GM18507 (cell line): ENCODE results near the gene EFEMP2.

ENCODE experiments used
- DNase-seq: peaks from one replicate; pipeline ENCODE4 v3.0.0; 2011; ENCODE audit warnings: low read depth; ENCODE audit not compliant: insufficient read length; ENCODE audit errors: extremely low spot score
- FAIRE-seq: peaks from 2 replicates; lab custom pipeline; 2011; peaks lifted over from hg19 to GRCh38; lab: Jason Lieb, UNC

The EFEMP2 gene

GRCh38 chr11:65868907-65869306 is 3.7 kb downstream of the EFEMP2 start:
- FAIRE-seq (no peak), DNase-seq (no peak)

DNA sequence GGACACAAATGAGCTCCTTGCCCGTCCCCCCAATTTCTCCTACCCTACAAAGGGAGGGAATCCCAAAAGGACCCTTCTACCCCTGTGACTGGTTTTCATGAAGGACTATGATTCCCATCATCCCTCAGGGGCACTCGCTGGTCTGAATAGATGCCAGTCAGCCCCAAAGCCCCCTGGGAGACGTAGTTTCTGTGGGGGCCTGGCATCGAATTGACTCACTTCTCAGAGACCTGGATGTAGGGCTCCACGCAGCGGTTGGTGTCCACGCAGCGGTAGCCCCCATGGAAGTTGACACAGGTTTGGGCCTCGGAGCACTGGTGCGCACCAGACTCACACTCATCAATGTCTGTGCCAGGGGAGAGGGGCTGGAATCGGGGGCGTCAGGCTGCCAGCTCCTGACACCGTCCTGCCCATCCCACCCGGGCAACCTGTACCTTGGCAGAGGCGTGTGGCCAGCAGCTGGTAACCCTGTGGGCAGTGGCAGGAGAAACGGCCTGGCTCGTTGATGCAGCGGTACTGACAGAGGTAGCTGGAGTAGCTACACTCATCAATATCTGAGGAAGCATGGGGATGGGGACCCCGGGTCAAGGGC is 4.4 kb downstream of the EFEMP2 start:
- DNase-seq: no peak
- no peak for FAIRE-seq

DNA sequence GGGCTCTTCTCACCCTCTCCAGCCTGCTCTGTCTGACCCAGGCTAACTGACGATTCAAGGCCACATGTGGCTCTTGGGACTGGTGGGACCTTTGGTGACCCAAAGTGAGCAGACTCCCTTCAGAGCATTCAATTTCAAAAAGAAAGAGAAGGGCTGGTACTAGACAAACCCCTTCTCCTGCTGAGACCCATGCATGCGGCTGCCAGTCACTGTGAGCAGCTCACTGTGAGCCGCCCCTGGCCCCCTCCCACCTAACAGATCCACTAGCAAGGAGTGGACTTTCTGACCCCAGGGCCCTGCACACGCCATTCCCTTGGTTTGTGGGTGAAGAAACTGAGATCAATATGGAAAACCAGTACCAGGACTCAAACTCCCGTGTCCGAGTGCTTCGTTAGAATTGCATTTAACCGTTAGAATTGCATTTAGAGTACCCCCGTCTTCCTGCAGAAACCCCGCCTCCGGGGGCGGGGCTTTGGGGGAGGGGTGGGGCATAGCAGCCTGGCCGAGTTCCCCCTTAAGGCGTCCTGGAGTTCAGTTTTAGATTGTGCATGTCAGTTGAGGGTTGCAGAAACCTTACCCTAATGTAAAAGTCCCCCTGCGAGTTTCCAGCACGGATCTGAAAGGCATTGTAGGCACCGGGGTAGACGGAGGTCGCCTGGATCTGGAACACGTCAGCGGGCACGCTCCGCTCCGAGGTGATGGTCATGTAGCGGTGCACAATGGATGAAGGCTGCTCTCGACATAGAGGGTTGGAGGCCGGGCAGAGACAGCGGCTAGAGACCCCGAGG is 5.1 kb downstream of the EFEMP2 start:
- no peak for DNase-seq
- FAIRE-seq: no peak

DNA sequence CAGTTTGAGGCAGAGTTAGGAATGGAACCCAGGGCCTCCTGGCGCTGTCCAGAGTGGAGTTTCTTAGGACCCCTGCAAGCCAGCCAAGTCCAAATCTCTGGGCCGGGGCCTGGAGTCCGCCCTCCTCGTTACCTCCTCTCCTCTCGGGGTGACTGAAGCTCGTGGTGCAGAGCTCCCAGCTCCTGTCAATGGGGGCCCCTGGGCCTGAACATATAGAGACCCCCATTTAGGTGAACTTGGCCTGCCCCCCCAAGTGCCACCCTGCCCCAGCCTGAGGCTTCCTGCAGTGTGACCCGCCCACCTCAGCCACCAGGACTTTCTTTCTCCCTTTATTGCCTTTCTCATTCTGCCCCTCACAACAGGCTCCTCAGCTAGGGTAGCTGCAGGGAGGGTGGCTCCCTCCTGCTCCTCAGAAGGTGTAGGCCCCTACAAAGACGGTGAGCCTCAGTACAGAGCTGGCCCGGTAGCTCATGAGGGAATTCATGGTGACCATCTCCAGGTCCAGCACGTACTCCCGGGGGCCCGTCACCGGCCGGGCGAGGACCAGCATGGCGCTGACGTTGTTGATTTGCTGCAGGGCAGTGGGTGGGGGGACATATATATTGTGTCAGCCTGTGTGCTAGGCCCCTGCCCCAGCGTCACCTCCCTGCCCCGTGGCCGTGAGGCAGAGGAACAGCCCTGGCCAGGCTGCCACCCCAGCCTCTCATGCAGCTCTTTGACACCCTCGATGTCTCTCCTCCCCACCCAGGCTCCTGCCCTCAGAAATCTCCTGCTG is 5.9 kb downstream of the EFEMP2 start:
- FAIRE-seq (no peak), DNase-seq (no peak)

DNA sequence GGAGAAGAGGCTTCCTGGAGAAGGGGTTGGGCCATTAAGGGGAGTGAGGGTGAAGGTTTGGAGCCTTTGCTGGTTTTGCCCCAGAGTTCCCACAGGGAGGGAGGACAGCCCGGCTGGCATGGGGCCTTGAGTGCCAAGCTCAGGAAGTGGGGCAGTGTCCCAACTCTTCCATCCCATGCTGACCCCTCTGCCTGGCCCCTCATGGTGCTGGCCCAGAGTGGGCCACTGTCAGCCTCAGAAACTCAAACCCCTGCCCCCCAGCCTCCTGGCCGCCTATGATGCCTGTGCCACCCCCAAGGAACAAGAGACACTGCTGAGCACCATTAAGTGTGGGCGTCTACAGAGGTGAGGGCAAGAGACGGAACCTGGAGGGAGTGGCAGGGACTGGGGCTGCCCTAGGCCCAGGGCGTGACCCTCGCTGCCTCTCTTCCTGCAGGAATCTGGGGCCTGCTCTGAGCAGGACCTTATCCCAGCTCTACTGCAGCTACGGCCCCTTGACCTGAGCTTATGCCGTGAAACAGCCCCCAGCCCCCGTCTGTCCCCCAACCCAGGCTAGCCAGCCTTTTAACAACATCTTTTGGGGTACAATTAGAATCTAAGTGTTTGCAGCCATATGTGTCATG is 6.9 kb downstream of the EFEMP2 start:
- FAIRE-seq (no peak), DNase-seq (no peak)

- DNase-seq: no peak
Observed at GRCh38 chr11:65864706-65865471, 7.7 kb downstream of the EFEMP2 start.

GRCh38 chr11:65863889-65864705 is 8.5 kb downstream of the EFEMP2 start:
- no peak for FAIRE-seq
- DNase-seq: no peak

More at GRCh38 chr11:65864706-65865471, 7.7 kb downstream of the EFEMP2 start:
- no peak for FAIRE-seq

GRCh38 chr11:65862941-65863888 is 9.4 kb downstream of the EFEMP2 start:
- FAIRE-seq: no peak
- DNase-seq: no peak

- FAIRE-seq (no peak), DNase-seq (no peak)
Observed at GRCh38 chr11:65862191-65862735, 10.3 kb downstream of the EFEMP2 start.

DNA sequence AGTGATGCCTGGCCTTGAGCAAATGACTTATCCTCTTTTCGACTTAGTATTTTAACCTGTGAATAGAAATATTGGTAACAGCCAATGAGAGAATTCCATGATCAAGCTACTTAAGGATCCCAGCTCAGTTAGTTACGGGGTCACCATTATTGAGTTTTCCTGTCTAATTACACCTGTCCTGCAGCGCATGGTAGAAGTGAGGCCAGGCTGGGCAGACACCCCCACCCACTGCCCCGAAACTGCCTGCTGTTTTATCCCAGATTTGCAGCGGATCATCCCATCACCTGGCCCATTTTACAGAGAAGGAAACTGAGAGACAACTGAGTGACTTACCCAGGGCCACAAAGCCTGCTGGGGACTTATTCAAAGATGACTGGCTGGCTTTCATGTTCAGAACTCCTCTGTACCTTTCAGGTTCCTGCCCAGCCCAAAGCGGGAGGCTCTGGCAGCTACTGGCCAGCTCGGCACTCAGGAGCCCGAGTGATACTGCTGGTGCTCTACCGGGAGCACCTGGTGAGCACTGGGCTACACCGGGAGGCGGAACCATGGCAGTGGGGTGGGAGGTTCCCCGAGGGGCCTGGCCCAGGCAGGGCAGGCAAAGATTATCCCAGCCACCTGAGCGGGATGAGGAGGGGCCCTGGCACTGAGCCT is 10.9 kb downstream of the EFEMP2 start:
- FAIRE-seq: no peak
- DNase-seq: no peak

- DNase-seq (no peak), FAIRE-seq (no peak)
Observed at GRCh38 chr11:65861165-65861505, 11.5 kb downstream of the EFEMP2 start.

DNA sequence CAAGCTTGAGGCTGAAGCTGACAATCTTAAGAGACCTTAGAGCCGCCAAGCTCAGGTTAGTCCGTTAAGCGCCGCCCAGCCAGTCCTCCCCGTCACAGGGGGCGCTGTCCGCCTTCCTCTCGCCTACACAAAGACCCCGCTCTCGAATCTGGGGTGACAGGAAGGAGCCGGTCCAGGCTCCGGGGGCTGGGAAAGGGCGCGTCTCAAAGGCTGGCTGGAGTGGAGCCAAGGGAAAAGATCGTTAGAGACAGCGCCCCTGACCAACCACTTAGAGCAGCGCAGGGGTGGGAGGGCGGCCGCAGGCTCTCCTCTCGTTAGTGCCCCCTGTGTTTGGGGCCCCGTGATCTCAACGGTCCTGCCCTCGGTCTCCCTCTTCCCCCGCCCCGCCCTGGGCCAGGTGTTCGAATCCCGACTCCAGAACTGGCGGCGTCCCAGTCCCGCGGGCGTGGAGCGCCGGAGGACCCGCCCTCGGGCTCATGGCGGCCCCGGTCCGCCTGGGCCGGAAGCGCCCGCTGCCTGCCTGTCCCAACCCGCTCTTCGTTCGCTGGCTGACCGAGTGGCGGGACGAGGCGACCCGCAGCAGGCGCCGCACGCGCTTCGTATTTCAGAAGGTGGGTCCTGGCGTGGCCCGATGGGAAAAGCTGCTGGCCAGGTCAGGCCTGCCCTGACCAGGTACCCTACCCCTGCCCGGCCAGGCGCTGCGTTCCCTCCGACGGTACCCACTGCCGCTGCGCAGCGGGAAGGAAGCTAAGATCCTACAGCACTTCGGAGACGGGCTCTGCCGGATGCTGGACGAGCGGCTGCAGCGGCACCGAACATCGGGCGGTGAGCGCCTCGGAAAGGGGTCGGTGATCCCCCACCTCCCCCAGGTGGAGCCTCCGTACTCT is 12.1 kb downstream of the EFEMP2 start, which contains the start of gene MUS81:
MUS81 (plus strand) TSS at position 156 of the 887 bp plus-strand sequence; CDS start at position 477, 321 bp downstream.
- peak; percentile 88 for FAIRE-seq

DNA sequence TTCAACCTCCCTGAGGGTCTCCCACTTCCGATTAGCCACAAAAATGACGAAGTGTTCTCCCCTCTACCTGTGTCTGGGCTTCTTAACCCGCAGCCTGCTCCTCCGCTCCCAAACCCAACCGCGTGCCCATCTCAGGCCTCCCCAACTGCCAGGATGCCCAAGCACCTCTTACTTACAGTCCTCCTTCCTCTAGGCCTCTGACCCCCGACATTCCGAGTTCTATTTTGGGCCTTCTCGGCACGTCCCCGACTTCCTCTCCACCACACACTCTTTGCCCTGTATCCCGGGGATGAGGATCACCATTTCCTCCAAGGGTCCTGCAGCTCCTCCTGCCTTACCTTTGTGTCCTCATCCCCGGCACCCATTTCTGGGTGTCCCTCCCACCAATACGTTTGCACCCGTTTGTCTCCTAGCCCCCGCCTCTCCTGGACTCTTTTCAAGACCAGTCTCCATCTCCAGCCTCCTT is 12.8 kb downstream of the EFEMP2 start:
- DNase-seq (no peak), FAIRE-seq (no peak)

More for the DNA sequence above, 12.1 kb downstream of the EFEMP2 start, which contains the start of gene MUS81:
- peak; percentile 88 for DNase-seq

- DNase-seq (peak; percentile 81), FAIRE-seq (peak; percentile 95)
Observed at GRCh38 chr11:65859095-65859811, 13.3 kb downstream of the EFEMP2 start.

DNA sequence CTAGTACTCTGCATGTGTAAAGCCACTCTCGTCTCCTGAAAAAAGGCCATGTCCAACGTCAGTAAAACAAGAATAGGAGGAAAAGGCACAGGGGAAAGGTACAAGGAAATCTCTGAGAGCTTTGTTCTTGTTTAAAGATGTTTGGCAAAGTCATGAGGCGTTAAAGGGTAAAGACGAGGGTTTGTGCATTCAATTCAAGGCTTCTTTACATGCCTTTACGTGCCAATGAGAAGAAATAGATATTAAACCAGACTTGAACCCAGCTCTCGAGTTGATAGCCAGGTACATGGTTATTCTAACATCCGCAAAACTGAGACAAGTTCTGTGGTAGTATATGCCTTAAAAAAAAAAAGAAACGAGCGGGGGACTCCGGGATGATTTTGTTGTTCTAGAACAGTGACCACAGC is 13.9 kb downstream of the EFEMP2 start:
- DNase-seq (no peak), FAIRE-seq (no peak)
